ENCODE measurements around the gene SCOC.
A peak's percentile ranks its signal among the peaks of the same experiment; 100 is the strongest.

SCOC gene

DNA sequence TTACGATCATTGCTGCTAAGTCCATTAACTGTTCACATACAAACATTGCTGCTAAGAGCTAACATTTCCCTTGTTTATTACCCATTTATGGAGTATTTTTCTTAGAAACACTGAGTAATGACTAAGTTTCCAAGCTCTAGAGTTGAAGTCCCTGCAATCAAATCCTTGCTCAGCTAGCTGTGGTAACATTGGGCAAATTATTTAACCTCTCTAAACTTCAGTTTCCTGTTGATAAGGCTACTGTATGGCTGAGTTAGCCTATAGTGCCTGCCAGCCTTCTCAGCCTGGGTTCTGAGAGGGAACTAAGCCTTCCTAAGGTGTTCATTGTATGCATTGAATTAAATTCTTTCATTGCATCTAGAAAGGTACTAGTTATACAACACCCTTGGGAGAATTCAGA is 15.2 kb upstream of the SCOC start:
- H3K4me3 ChIP-seq (ENCODE audit: control insufficient read depth, low read depth, low read length): no peak overlapping the region
- TF ChIP-seq CTCF (IDR thresholded peaks at IDR 0.05; ENCODE audit: control insufficient read depth, insufficient read depth, low read depth, low read length, missing control alignments): no peak
- DNase-seq (ENCODE audit: low read depth): no peak

- peak; percentile 14 for DNase-seq (ENCODE audit: low read depth)
- peak; percentile 77 for TF ChIP-seq CTCF (IDR thresholded peaks at IDR 0.05; ENCODE audit: control insufficient read depth, insufficient read depth, low read depth, low read length, missing control alignments)
- no peak overlapping the region for H3K4me3 ChIP-seq (ENCODE audit: control insufficient read depth, low read depth, low read length)
Observed at GRCh38 chr4:140359562-140360427, 13.7 kb upstream of the SCOC start.

DNA sequence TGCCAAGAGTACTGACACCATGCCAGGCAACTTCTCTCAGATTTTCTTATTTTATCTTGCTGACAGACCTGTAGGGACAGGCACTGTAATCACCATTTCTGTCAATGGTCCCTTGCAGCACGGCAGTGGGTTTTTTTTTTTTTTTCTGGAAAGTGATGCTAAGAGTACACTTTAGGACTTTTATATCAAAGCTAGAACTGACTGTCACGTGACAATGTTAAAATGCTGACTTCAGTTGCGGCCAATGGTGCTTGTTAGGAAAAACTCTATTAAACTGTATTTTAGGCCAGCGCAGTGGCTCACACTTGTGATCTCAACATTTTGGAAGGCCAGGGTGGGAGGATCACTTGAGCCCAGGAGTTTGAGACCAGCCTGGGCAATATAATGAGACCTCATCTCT is 12.3 kb upstream of the SCOC start:
- DNase-seq (ENCODE audit: low read depth): no peak
- no peak for TF ChIP-seq CTCF (IDR thresholded peaks at IDR 0.05; ENCODE audit: control insufficient read depth, insufficient read depth, low read depth, low read length, missing control alignments)
- H3K4me3 ChIP-seq (ENCODE audit: control insufficient read depth, low read depth, low read length): no peak overlapping the region

GRCh38 chr4:140363051-140363450 is 10.4 kb upstream of the SCOC start:
- no peak for TF ChIP-seq CTCF (IDR thresholded peaks at IDR 0.05; ENCODE audit: control insufficient read depth, insufficient read depth, low read depth, low read length, missing control alignments)
- DNase-seq (ENCODE audit: low read depth): no peak
- H3K4me3 ChIP-seq (ENCODE audit: control insufficient read depth, low read depth, low read length): no peak overlapping the region

DNA sequence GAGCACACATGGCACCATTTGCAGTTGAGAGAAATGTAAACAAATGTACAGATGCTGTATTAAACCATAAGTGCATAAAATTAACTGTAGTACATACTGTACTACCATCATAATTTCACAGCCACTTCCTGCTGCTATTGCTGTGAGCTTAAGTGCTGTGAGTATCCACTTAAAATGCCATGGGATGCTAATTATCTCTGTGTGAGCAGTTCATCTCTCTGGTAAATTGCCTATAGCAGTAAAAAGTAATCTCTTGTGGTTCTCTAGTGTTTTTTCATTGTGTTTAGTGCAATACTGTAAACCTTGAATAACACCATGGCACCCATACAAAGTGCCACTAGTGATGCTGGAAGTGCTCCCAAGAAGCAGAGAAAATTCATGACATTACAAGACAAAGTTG is 9.9 kb upstream of the SCOC start:
- DNase-seq (ENCODE audit: low read depth): no peak
- H3K4me3 ChIP-seq (ENCODE audit: control insufficient read depth, low read depth, low read length): no peak overlapping the region
- no peak for TF ChIP-seq CTCF (IDR thresholded peaks at IDR 0.05; ENCODE audit: control insufficient read depth, insufficient read depth, low read depth, low read length, missing control alignments)

- H3K4me3 ChIP-seq (ENCODE audit: control insufficient read depth, low read depth, low read length): no peak overlapping the region
- DNase-seq (ENCODE audit: low read depth): no peak
- TF ChIP-seq CTCF (IDR thresholded peaks at IDR 0.05; ENCODE audit: control insufficient read depth, insufficient read depth, low read depth, low read length, missing control alignments): no peak
Observed at GRCh38 chr4:140367738-140368137, 5.7 kb upstream of the SCOC start.
